Choroid plexus epithelial cell (primary cell): ENCODE results near the gene LAMC1.

Experiments
- DNase-seq: peaks from one replicate; pipeline ENCODE4 v3.0.0-alpha.2; 2010; ENCODE audit warnings: low read depth
- H3K4me3 ChIP-seq: 2 replicates; pipeline ENCODE4 v1.5.1; 2011; ENCODE audit warnings: low read depth, mild to moderate bottlenecking, control low read depth, low read length, moderate library complexity
- CTCF ChIP-seq: conservative IDR thresholded peaks from 2 replicates; pipeline ENCODE4 v1.5.1; 2011; ENCODE audit warnings: low read depth, mild to moderate bottlenecking, control low read depth, inconsistent platforms, low read length, moderate library complexity

Gene LAMC1

GRCh38 chr1:183193963-183194525 is 170.8 kb downstream of the LAMC1 start:
- TF ChIP-seq CTCF = no peak
- no peak for DNase-seq
- no peak overlapping the region for H3K4me3 ChIP-seq

DNA sequence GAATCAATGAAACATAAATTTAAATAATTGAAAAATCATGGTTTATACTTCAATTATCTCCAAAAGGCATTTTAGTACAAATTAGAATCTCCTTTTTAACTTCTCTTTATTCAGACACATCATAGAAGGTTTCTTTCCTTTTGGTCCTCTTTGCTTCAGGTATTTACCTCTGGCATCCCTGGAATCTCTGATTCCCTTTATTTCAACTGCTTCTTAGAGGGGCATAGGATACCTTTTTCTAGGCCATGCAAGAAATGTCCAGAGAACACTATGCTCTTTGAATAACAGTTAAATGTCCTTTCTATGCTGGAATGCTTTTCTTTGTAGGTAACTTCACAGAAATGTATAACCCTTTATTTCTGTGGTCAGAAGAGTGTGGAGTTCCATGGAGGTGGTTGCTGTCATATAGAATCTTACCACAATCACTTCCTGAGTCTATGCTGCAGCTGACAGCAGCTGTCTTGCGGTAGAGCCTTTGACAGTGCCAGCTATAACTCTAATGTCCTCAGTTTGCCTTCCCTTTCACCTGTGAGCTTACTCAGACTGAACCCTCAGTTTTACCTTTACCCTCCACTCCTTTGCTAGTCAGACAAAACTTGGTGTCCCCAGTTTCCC is 171.4 kb downstream of the LAMC1 start:
- H3K4me3 ChIP-seq = no peak overlapping the region
- no peak for TF ChIP-seq CTCF
- no peak for DNase-seq

DNA sequence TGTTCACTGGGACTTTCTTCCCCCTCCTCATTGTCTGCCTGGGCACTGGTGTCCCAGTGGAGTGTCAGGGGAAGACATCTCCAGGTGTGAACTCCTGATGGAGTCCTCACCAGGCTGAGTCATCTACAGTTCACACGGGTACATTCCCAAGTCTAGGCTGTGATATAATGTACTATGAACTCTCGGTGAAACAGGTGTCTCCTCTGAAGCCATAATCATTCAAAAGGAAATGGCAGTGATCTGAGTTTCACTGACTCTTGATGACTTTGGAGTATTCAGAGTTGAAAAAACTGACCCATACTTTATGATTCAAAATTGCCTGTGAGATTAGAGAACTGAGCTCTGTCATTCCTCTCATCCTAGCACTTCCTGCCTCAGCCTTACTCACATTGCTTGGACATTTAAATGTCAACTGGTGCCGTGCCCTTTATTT is 171.9 kb downstream of the LAMC1 start:
- TF ChIP-seq CTCF = no peak
- no peak overlapping the region for H3K4me3 ChIP-seq
- no peak for DNase-seq
